ENCODE measurements around the gene PSEN2. TPM values are rescaled to one million over a fixed set of nuclear protein-coding genes. Genes with fewer than 3 reads are reported as not detected.

The PSEN2 gene
- total and polyA plus RNA-seq, 9 of the 15 experiments (the other 6 are each of a cell fraction or from before 2014, with no cell fraction given) = 2.3 to 21.5 (median 13.7) TPM

DNA sequence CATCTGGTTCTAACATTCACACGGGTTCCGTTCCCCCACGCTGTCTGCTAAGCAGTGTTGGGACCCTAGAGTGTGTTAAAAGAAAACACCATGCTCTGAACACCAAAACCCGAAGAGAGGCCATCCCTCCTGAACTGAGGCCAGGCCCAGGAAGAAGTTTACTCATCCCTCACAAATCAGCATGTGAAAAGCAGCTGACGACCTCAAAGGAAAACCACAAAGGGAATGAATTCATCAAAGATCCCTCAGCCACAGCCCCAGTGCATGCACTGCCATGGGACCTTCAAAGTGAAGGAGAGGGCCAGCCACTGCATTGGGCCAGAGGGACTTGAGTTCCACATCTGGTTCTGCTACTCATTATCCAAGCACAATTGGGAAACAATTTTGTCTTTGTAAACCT is 7.0 kb upstream of the PSEN2 start (continued):
- TF ChIP-seq KAT8 (IDR thresholded peaks at IDR 0.05; ENCODE audit: low read depth) = no peak
- TF ChIP-seq RFX7 (CRISPR knock-in tag; IDR thresholded peaks at IDR 0.05) = no peak
- no peak for TF ChIP-seq EGR1 (conservative IDR thresholded peaks at IDR 0.05)

- in situ Hi-C loops (cut with MboI) (no loop called here), intact Hi-C loops (cut with micrococcal nuclease) (no loop called here)
- Histone ChIP-seq H3K4me1 (replicated peaks in 1 of 2; ENCODE audit: control insufficient read depth in 2 of 2, insufficient read depth in 2 of 2, low read length in 2 of 2) (no peaks in the 10 kb centered on the region; a peak in 1 of 5 replicates), H3K27ac (ENCODE audit: extremely low read depth, low read depth, low read length) (no peak overlapping the region), H3K9me3 (replicated peaks; ENCODE audit: control insufficient read depth, insufficient read depth, low read depth, low read length) (no peaks in the 10 kb centered on the region), H3K36me3 (ENCODE audit: control insufficient read depth, insufficient read depth, low read length) (no peaks in the 10 kb centered on the region), H3K4me2 (ENCODE audit: insufficient read depth, low read length) (no peak overlapping the region), H3K9me1 (ENCODE audit: control insufficient read depth, insufficient read depth, low read length) (no peaks in the 10 kb centered on the region), H3K4me3 (no peak overlapping the region), H3K27me3 (ENCODE audit: control insufficient read depth in 2 of 2, insufficient read depth in 2 of 2, low read length in 2 of 2) (peaks cover 36 to 39% of the 10 kb centered on the region in 2 experiments), H3K79me2 (ENCODE audit: control insufficient read depth, insufficient read depth, low read length) (no peaks in the 10 kb centered on the region), H3K9ac (ENCODE audit: insufficient read depth in 1 of 2, low read depth in 2 of 2, low read length in 2 of 2) (no peak overlapping the region), H2AFZ (ENCODE audit: low read depth, low read length) (no peak overlapping the region), H4K20me1 (replicated peaks; ENCODE audit: control insufficient read depth, insufficient read depth, low read length) (no peaks in the 10 kb centered on the region)
- ChIA-PET CTCF (ENCODE audit: low intra/inter-chr PET ratio) (no interaction called here), POLR2A (interaction anchor here (0.6 to 1.8 kb wide), 4 partner anchors 10 to 303 kb away, joined by 3 to 6 read pairs (median 4); no protein-coding TSS in a partner anchor)
- 3% methylated on average over 4 of the region's 4 CpGs for WGBS (ENCODE audit: insufficient coverage, low coverage, missing lambda C conversion rate)
- BruUV-seq (replicated peaks) = no TSS peak
- no peak for TF ChIP-seq HNRNPLL (IDR thresholded peaks at IDR 0.05; ENCODE audit: low read depth, low read length, poor library complexity, severe bottlenecking)
- TF ChIP-seq ETS2 (tag; IDR thresholded peaks at IDR 0.05; ENCODE audit: borderline replicate concordance, poor library complexity, severe bottlenecking) = no peak
- no peak for TF ChIP-seq ZNF592 (IDR thresholded peaks at IDR 0.05)
- no peak for TF ChIP-seq KLF6 (CRISPR knock-in tag; IDR thresholded peaks at IDR 0.05; ENCODE audit: borderline replicate concordance)
- no peak for TF ChIP-seq ZSCAN29 (IDR thresholded peaks at IDR 0.05)
- TF ChIP-seq, protein P1, sequence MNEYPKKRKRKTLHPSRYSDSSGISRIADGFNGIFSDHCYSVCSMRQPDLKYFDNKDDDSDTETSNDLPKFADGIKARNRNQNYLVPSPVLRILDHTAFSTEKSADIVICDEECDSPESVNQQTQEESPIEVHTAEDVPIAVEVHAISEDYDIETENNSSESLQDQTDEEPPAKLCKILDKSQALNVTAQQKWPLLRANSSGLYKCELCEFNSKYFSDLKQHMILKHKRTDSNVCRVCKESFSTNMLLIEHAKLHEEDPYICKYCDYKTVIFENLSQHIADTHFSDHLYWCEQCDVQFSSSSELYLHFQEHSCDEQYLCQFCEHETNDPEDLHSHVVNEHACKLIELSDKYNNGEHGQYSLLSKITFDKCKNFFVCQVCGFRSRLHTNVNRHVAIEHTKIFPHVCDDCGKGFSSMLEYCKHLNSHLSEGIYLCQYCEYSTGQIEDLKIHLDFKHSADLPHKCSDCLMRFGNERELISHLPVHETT (CRISPR knock-in tag; conservative IDR thresholded peaks at IDR 0.05 in 1 of 2, IDR thresholded peaks at IDR 0.05 in 1 of 2) = no peak
- no peak for DNase-seq (ENCODE audit: extremely low read depth in 1 of 4, low spot score in 3 of 4)
- ATAC-seq = no peak
- no peak for FAIRE-seq
Measured at GRCh38 chr1:226864311-226864710, 6.1 kb upstream of the PSEN2 start.
